GM12892 (cell line): ENCODE data around the gene CSAG1. TPM values are rescaled to one million over a fixed set of nuclear protein-coding genes. Genes with fewer than 3 reads are reported as not detected.
A peak's percentile ranks its signal among the peaks of the same experiment; 100 is the strongest.
"Not testable (repeated sequence)": the region's sequence is repeated elsewhere in the genome, so short reads cannot be mapped to it uniquely, and the experiment has no call there.

Experiments used
- DNase-seq: peaks from one replicate; pipeline ENCODE4 v3.0.0; 2011; ENCODE audit not compliant: insufficient read length
- FAIRE-seq: peaks from 2 replicates; lab custom pipeline; 2011; peaks lifted over from hg19 to GRCh38; lab: Jason Lieb, UNC
- POLR2A ChIP-seq: IDR thresholded peaks from 2 replicates; pipeline ENCODE4 v1.6.1; 2011; ENCODE audit warnings: low read depth, low read length, control low read depth
- POLR2AphosphoS5 ChIP-seq: IDR thresholded peaks from 2 replicates; pipeline ENCODE4 v1.6.1; 2011; ENCODE audit warnings: low read depth, low read length, control low read depth
- TAF1 ChIP-seq: IDR thresholded peaks from 2 replicates; pipeline ENCODE4 v1.6.1; 2011; ENCODE audit warnings: low read depth, mild to moderate bottlenecking, control low read depth, low read length, borderline replicate concordance
- polyA plus RNA-seq: library from polyadenylated mRNA; unstranded; fragments of >200 nt; gene quantifications from one replicate; pipeline ENCODE4 v1.2.1, GENCODE V29; 2012; ENCODE audit warnings: missing spikeins, inconsistent platforms; ENCODE audit not compliant: missing spikeins

The CSAG1 gene, protein sequence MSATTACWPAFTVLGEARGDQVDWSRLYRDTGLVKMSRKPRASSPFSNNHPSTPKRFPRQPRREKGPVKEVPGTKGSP
- polyA plus RNA-seq = not detected

DNA sequence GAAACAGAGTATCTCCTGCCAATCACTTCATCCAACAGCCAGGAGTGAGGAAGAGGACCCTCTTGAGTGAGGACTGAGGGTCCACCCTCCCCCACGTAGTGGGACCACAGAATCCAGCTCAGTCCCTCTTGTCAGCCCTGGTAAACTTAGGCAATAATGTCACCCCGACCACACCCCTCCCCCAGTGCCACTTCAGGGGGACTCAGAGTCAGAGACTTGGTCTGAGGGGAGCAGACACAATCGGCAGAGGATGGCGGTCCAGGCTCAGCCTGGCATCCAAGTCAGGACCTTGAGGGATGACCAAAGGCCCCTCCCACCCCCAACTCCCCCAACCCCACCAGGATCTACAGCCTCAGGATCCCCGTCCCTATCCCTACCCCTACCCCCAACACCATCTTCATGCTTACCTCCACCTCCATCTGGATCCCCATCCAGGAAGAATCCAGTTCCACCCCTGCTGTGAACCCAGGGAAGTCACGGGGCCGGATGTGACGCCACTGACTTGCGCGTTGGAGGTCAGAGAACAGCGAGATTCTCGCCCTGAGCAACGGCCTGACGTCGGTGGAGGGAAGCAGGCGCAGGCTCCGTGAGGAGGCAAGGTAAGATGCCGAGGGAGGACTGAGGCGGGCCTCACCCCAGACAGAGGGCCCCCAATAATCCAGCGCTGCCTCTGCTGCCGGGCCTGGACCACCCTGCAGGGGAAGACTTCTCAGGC lies at the start of gene CSAG1, which contains the start of gene MAGEA12:
CSAG1 (minus strand) TSS at position 461 of the 715 bp plus-strand sequence. CDS start 1,261 bp downstream, outside the sequence.
MAGEA12 (plus strand) TSS at position 497 of the 715 bp plus-strand sequence. CDS start 2,405 bp downstream, outside the sequence.
- no peak for TF ChIP-seq POLR2A
- no peak for TF ChIP-seq POLR2AphosphoS5
- TF ChIP-seq TAF1 = no peak
- FAIRE-seq (no peak), DNase-seq (no peak)

- not testable (repeated sequence) for DNase-seq, FAIRE-seq
Observed at GRCh38 chrX:152769549-152770289, 36.2 kb upstream of the CSAG1 start, which contains the start of gene MAGEA6. Gene MAGEA6 (minus strand): TSS chrX:152769689. CDS start chrX:152767650, 2,039 bp downstream.

GRCh38 chrX:152766562-152766961 lies 33.0 kb upstream of the CSAG1 start:
- not testable (repeated sequence) for DNase-seq, FAIRE-seq

GRCh38 chrX:152761582-152761981 lies 28.1 kb upstream of the CSAG1 start:
- not testable (repeated sequence) for FAIRE-seq, DNase-seq

DNA sequence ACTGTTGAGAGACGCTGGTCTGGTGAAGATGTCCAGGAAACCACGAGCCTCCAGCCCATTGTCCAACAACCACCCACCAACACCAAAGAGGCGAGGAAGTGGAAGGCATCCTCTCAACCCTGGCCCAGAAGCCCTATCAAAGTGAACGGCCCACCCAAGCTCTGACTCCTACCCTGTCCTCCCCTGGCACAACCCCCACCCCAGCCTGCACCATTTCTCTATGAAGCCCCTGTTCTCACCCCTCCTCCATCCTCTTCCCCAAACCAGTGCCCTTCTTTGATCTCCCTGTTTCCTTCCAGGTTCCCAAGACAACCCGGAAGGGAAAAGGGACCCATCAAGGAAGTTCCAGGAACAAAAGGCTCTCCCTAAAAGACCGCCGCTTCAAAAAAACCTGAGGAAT lies 26.0 kb upstream of the CSAG1 start:
- FAIRE-seq, DNase-seq: not testable (repeated sequence)

GRCh38 chrX:152758918-152759317 lies 25.4 kb upstream of the CSAG1 start, which contains the start of gene CSAG3:
Gene CSAG3 (plus strand): TSS chrX:152759218.
- DNase-seq, FAIRE-seq: not testable (repeated sequence)

- DNase-seq, FAIRE-seq: not testable (repeated sequence)
Observed at GRCh38 chrX:152754871-152755270, 21.4 kb upstream of the CSAG1 start.

DNA sequence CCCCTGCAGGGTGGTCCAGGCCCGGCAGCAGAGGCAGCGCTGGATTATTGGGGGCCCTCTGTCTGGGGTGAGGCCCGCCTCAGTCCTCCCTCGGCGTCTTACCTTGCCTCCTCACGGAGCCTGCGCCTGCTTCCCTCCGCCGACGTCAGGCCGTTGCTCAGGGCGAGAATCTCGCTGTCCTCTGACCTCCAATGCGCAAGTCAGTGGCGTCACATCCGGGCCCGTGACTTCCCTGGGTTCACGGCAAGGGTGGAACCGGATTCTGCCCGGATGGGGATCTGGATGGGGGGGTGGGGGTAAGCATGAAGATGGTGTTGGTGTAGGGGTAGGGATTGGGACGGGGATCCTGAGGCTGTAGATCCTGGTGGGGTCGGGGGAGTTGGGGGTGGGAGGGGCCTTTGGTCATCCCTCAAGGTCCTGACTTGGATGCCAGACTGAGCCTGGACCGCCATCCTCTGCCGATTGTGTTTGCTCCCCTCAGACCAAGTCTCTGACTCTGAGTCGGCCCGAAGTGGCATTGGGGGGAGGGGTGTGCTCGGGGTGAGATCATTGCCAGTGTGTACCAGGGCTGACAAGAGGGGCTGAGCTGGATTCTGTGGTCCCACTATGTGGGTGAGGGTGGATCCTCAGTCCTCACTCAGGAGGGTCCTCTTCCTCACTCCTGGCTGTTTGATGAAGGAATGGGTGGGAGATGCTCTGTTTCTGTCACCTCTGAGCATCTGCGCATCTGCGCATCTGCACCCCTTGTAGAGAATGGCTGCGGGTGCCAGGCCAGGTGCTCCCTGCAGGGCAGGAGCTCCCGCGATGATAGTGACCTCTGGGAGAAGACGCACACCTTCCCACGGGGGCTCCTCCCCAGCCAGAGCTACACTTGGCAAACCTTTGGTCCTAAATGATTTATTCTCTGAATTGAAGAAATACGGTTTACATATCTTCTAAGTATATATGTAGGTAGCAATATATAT lies 20.4 kb upstream of the CSAG1 start, which contains the start of gene MAGEA2:
MAGEA2 (minus strand) TSS at position 157 of the 965 bp plus-strand sequence. CDS start 2,479 bp downstream, outside the sequence.
- FAIRE-seq, DNase-seq: not testable (repeated sequence)

GRCh38 chrX:152738560-152738959 lies 5.0 kb upstream of the CSAG1 start:
- FAIRE-seq (no peak), DNase-seq (no peak)
- no peak for TF ChIP-seq TAF1

- FAIRE-seq = peak; percentile 30
- not testable (repeated sequence) for DNase-seq
Observed at GRCh38 chrX:152736528-152736927, 3.0 kb upstream of the CSAG1 start.

DNA sequence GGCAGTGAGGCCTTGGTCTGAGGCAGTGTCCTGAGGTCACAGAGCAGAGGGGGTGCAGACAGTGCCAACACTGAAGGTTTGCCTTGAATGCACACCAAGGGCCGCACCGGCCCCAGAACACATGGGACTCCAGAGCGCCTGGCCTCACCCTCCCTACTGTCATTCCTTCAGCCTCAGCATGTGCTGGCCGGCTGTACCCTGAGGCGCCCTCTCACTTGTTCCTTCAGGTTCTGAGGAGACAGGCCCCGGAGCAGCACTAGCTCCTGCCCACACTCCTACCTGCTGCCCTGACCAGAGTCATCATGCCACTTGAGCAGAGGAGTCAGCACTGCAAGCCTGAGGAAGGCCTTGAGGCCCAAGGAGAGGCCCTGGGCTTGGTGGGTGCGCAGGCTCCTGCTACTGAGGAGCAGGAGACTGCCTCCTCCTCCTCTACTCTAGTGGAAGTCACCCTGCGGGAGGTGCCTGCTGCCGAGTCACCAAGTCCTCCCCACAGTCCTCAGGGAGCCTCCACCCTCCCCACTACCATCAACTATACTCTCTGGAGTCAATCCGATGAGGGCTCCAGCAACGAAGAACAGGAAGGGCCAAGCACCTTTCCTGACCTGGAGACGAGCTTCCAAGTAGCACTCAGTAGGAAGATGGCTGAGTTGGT lies 2.5 kb upstream of the CSAG1 start:
- DNase-seq = no peak
- TF ChIP-seq POLR2AphosphoS5 (no peak), POLR2A (no peak), TAF1 (no peak)
- no peak for FAIRE-seq

DNA sequence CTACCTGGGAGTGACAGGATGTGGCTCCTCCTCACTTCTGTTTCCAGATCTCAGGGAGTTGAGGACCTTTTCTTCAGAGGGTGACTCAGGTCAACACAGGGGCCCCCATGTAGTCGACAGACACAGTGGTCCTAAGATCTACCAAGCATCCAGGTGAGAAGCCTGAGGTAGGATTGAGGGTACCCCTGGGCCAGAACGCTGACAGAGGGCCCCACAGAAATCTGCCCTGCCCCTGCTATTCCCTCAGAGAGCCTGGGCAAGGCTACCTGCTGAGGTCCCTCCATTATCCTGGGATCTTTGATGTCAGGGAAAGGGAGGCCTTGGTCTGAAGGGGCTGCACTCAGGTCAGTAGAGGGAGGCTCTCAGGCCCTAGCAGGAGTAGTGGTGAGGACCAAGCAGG lies 1.6 kb upstream of the CSAG1 start:
- TF ChIP-seq POLR2AphosphoS5 (no peak), TAF1 (no peak), POLR2A (no peak)
- no peak for DNase-seq
- FAIRE-seq = no peak

DNA sequence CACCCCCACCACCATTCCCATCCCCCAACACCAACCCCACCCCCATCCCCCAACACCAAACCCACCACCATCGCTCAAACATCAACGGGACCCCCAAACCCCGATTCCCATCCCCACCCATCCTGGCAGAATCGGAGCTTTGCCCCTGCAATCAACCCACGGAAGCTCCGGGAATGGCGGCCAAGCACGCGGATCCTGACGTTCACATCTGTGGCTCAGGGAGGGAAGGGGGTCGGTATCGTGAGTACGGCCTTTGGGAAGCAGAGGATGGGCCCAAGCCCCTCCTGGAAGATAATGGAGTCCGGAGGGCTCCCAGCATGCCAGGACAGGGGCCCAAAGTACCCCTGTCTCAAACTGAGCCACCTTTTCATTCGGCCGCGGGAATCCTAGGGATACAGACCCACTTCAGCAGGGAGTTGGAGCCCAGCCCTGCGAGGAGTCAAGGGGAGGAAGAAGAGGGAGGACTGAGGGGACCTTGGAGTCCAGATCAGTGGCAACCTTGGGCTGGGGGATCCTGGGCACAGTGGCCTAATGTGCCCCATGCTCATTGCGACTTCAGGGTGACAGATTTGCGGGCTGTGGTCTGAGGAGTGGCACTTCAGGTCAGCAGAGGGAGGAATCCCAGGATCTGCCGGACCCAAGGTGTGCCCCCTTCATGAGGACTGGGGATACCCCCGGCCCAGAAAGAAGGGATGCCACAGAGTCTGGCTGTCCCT lies 780 bp upstream of the CSAG1 start:
- FAIRE-seq, DNase-seq: not testable (repeated sequence)
